BLaER1 (cell line): Measurements from ENCODE around the gene SHISA3.

Experiments used
- H3K27ac ChIP-seq: shearing (Covaris generic); formaldehyde crosslinking; 2 replicates; pipeline ENCODE4 v1.8.1; 2022
- H3K27me3 ChIP-seq: shearing (Covaris generic); formaldehyde crosslinking; 2 replicates; pipeline ENCODE4 v1.8.1; 2022
- H3K36me3 ChIP-seq: shearing (Covaris generic); formaldehyde crosslinking; 2 replicates; pipeline ENCODE4 v1.8.1; 2022
- H3K4me1 ChIP-seq: shearing (Covaris generic); formaldehyde crosslinking; 2 replicates; pipeline ENCODE4 v1.8.1; 2022
- H3K4me2 ChIP-seq: shearing (Covaris generic); formaldehyde crosslinking; 2 replicates; pipeline ENCODE4 v1.8.1; 2022
- H3K4me3 ChIP-seq: shearing (Covaris generic); formaldehyde crosslinking; 2 replicates; pipeline ENCODE4 v1.8.1; 2022
- H3K9ac ChIP-seq: shearing (Covaris generic); formaldehyde crosslinking; 2 replicates; pipeline ENCODE4 v1.8.1; 2022
- H3K9me3 ChIP-seq: shearing (Covaris generic); formaldehyde crosslinking; 2 replicates; pipeline ENCODE4 v1.8.1; 2022
- H4K20me1 ChIP-seq: shearing (Covaris generic); formaldehyde crosslinking; 2 replicates; pipeline ENCODE4 v1.8.1; 2022
- Cebpa-rat ChIP-seq: shearing (Covaris generic); IDR thresholded peaks from 2 replicates; pipeline ENCODE4 v1.8.1; 2022

SHISA3 gene

DNA sequence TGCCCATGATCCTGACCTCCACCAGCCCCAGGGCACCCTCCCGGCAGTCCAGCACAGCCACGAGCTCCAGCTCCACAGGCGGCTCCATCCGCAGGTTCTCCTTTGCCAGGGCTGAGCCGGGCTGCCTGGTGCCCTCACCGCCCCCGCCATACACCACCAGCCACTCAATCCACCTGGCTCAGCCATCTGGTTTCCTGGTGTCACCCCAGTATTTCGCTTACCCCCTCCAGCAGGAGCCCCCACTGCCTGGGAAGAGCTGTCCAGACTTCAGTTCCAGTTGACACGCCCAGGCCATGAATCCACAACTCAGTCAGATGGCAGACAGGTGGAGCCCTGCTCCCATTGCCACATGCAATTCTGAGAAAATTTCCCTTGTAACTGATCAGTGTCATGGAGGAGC, 3.9 kb downstream of the SHISA3 start:
- no peaks in the 10 kb centered on the region for H3K9me3 ChIP-seq
- no peak for TF ChIP-seq Cebpa-rat
- H3K4me1 ChIP-seq, result peaks cover 21% of the 10 kb centered on the region
- H3K36me3 ChIP-seq, result 0 out of 2 replicates have a peak, but pooled peaks cover 2% of the 10 kb centered on the region
- no peak overlapping the region for H3K9ac ChIP-seq
- H3K27ac ChIP-seq, result no peak overlapping the region
- no peak overlapping the region for H3K4me3 ChIP-seq
- H3K4me2 ChIP-seq, result no peak overlapping the region
- H3K27me3 ChIP-seq, result peaks cover 54% of the 10 kb centered on the region
- H4K20me1 ChIP-seq, result peaks cover 48% of the 10 kb centered on the region

DNA sequence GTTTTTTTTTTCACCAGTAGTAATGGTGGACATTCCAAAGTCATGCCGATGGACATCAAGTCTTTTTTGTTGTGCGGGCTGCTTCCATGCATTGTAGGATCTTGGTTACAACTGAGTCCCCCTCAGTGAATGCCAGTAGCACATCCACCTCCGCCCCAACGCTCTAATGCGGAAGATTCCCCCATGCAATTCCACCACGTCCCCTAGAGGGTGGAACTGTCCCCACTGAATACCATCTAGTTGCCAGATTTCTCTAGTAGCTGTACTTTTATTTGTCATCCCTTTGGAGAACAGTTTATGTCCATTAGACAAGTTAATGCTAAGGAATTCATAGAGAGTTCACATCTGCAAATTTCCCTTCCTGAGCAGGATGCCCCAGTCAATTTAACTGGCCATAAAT, 6.7 kb downstream of the SHISA3 start:
- H3K9me3 ChIP-seq, result no peaks in the 10 kb centered on the region
- H3K4me3 ChIP-seq, result no peak overlapping the region
- H3K36me3 ChIP-seq, result 0 out of 2 replicates have a peak, but pooled peaks cover 6% of the 10 kb centered on the region

GRCh38 chr4:42410446-42410845, 13.2 kb downstream of the SHISA3 start:
- no peak for TF ChIP-seq Cebpa-rat
- H3K4me1 ChIP-seq, result no peaks in the 10 kb centered on the region
- no peak overlapping the region for H3K4me2 ChIP-seq
- no peak overlapping the region for H3K4me3 ChIP-seq
- no peaks in the 10 kb centered on the region for H3K9me3 ChIP-seq
- H4K20me1 ChIP-seq, result no peaks in the 10 kb centered on the region
- H3K27ac ChIP-seq, result no peak overlapping the region
- no peak overlapping the region for H3K9ac ChIP-seq
- no peaks in the 10 kb centered on the region for H3K27me3 ChIP-seq
- peaks cover 36% of the 10 kb centered on the region for H3K36me3 ChIP-seq

More for the DNA sequence above, 6.7 kb downstream of the SHISA3 start:
- H3K4me2 ChIP-seq, result no peak overlapping the region
- no peak for TF ChIP-seq Cebpa-rat
- H3K4me1 ChIP-seq, result no peaks in the 10 kb centered on the region
- peaks cover 26% of the 10 kb centered on the region for H3K27me3 ChIP-seq
- no peak overlapping the region for H3K27ac ChIP-seq
- peaks cover 24% of the 10 kb centered on the region for H4K20me1 ChIP-seq
- H3K9ac ChIP-seq, result no peak overlapping the region

- H3K4me2 ChIP-seq, result no peak overlapping the region
- no peaks in the 10 kb centered on the region for H3K9me3 ChIP-seq
- H3K9ac ChIP-seq, result no peak overlapping the region
- no peak for TF ChIP-seq Cebpa-rat
- H3K27me3 ChIP-seq, result no peaks in the 10 kb centered on the region
- no peak overlapping the region for H3K27ac ChIP-seq
- H3K4me3 ChIP-seq, result no peak overlapping the region
- no peaks in the 10 kb centered on the region for H3K4me1 ChIP-seq
- peaks cover 30% of the 10 kb centered on the region for H3K36me3 ChIP-seq
- H4K20me1 ChIP-seq, result no peaks in the 10 kb centered on the region
Measured at GRCh38 chr4:42411803-42412202, 14.5 kb downstream of the SHISA3 start.

DNA sequence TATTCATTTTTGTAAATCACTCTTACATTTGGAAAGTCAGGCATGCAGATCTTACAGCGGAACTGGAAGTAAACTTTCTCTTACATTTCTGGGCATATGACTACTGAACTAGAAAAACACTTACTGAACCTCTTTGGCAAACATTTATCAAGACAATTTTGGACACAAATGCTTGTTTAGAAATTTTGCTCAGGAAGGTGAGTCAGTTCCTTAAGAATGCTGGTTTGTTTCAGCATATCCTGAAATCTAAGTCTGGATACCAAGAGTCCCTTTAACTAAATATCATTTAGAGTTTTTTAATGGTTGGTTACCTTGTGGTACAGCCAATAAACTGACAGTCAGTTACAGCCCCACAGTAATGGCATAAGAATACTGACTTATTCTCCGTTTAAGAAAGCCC, 15.0 kb downstream of the SHISA3 start:
- Histone ChIP-seq H3K27ac (no peak overlapping the region), H3K9ac (no peak overlapping the region), H3K36me3 (peaks cover 30% of the 10 kb centered on the region), H3K4me1 (no peaks in the 10 kb centered on the region), H3K9me3 (no peaks in the 10 kb centered on the region), H3K4me3 (no peak overlapping the region), H3K27me3 (no peaks in the 10 kb centered on the region), H3K4me2 (no peak overlapping the region), H4K20me1 (no peaks in the 10 kb centered on the region)
- TF ChIP-seq Cebpa-rat, result no peak

GRCh38 chr4:42415281-42415680, 18.0 kb downstream of the SHISA3 start:
- H3K4me1 ChIP-seq, result no peaks in the 10 kb centered on the region
- H3K4me3 ChIP-seq, result no peak overlapping the region
- H3K9me3 ChIP-seq, result no peaks in the 10 kb centered on the region
- H4K20me1 ChIP-seq, result no peaks in the 10 kb centered on the region
- no peak overlapping the region for H3K27ac ChIP-seq
- TF ChIP-seq Cebpa-rat, result no peak
- no peaks in the 10 kb centered on the region for H3K27me3 ChIP-seq
- H3K9ac ChIP-seq, result no peak overlapping the region
- no peak overlapping the region for H3K4me2 ChIP-seq
- peaks cover 53% of the 10 kb centered on the region for H3K36me3 ChIP-seq

DNA sequence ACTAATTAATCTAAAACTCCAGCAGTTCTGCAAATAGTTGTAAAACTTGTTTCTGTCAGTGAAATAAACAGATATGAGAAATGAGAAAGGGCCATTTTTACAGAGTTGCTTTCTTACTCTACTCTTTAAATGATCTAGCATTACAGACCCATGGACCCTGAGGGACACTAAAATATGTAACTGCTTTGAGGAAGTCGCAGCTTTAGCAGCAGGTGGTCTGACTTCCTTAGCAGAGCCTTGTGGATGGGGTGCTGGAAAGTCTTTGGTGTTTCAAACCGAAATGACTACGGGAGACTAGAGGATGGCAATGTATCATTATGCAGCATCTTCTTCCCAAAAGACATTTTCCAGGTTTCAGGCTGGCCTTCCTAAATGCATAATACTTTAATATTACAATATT, 18.7 kb downstream of the SHISA3 start:
- no peak for TF ChIP-seq Cebpa-rat
- H3K4me2 ChIP-seq, result no peak overlapping the region
- peaks cover 60% of the 10 kb centered on the region for H3K36me3 ChIP-seq
- no peak overlapping the region for H3K9ac ChIP-seq
- H3K4me1 ChIP-seq, result no peaks in the 10 kb centered on the region
- H3K27me3 ChIP-seq, result no peaks in the 10 kb centered on the region
- H3K27ac ChIP-seq, result no peak overlapping the region
- H3K4me3 ChIP-seq, result no peak overlapping the region
- no peaks in the 10 kb centered on the region for H4K20me1 ChIP-seq
- no peaks in the 10 kb centered on the region for H3K9me3 ChIP-seq

GRCh38 chr4:42417550-42417949, 20.3 kb downstream of the SHISA3 start:
- Histone ChIP-seq H3K27me3 (no peaks in the 10 kb centered on the region), H3K9ac (no peak overlapping the region), H3K36me3 (peaks cover 63% of the 10 kb centered on the region), H4K20me1 (no peaks in the 10 kb centered on the region), H3K27ac (no peak overlapping the region), H3K4me3 (no peak overlapping the region), H3K9me3 (no peaks in the 10 kb centered on the region), H3K4me2 (no peak overlapping the region), H3K4me1 (no peaks in the 10 kb centered on the region)
- TF ChIP-seq Cebpa-rat, result no peak

DNA sequence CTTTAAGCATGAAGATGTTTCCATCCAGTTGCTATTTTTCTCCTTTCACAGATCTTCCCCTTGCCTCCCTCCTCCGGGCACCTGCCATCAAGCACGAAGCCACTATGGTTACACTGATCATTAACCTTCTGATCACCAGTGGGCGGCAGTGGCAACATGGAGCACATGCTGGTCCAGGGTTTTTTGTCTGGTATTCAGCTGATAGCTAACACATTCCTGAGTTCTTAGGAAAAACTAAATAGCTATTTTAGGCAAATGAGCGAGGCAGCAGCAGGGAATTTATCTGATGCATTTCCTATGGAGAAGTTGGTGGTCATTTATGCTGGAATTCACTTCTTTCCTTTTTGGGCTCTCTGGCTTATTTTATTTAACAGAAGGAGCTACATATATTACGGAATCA, 22.9 kb downstream of the SHISA3 start:
- Histone ChIP-seq H3K27ac (no peak overlapping the region), H3K36me3 (peaks cover 47% of the 10 kb centered on the region), H3K27me3 (no peaks in the 10 kb centered on the region), H3K4me2 (no peak overlapping the region), H4K20me1 (no peaks in the 10 kb centered on the region), H3K4me3 (no peak overlapping the region), H3K9ac (no peak overlapping the region), H3K4me1 (no peaks in the 10 kb centered on the region), H3K9me3 (no peaks in the 10 kb centered on the region)
- TF ChIP-seq Cebpa-rat, result no peak

DNA sequence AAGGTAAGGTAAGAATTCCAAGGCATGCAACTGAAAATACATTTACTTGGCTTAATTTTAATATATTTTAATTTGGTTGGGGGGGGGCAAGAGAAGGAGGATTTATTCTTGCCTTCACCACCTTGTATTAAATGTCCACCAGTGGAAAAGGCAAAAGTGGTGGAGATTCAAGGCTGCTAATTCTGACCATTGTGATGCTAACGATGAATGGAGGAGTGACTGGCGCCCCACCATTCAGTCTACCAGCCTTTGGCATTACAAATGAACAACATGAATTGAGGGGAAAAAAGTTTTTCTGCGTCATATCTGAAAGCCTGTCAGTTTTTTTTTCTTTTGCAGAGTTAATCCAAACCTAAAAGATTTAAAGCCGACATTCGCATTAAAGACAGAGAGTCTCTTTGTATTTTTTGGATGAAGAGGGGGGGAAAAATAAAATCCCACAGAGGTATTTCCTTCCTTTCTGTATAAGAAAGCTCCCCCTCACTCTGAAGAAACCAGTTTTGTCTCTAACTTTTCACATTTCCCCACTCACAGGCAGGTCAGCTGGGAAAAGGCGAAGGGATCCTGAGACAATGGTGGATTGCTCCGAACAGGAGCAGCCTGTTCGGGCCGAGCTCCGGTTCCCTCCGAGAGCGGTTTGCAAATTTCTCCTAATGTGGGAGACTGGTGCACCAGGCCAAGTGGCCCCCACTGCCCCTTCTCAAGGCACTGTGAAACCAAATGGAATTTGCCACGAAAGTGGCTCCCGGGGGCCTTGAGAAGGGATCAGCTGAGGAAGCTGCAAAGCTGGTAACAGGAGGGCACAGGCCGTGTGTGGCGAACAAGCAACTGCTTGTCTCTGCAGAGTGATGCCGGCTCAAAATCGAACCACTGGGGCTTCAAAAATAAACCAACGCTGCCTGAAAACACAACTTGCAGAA, 28.1 kb downstream of the SHISA3 start:
- no peak for TF ChIP-seq Cebpa-rat
- no peak overlapping the region for H3K9ac ChIP-seq
- H3K4me2 ChIP-seq, result no peak overlapping the region
- H3K27ac ChIP-seq, result no peak overlapping the region
- H3K36me3 ChIP-seq, result peaks cover 32% of the 10 kb centered on the region
- H3K4me3 ChIP-seq, result no peak overlapping the region
- H3K9me3 ChIP-seq, result no peaks in the 10 kb centered on the region
- H4K20me1 ChIP-seq, result no peaks in the 10 kb centered on the region
- H3K4me1 ChIP-seq, result no peaks in the 10 kb centered on the region
- H3K27me3 ChIP-seq, result no peaks in the 10 kb centered on the region
